ENCODE data around the gene LTBP3.

LTBP3 gene

DNA sequence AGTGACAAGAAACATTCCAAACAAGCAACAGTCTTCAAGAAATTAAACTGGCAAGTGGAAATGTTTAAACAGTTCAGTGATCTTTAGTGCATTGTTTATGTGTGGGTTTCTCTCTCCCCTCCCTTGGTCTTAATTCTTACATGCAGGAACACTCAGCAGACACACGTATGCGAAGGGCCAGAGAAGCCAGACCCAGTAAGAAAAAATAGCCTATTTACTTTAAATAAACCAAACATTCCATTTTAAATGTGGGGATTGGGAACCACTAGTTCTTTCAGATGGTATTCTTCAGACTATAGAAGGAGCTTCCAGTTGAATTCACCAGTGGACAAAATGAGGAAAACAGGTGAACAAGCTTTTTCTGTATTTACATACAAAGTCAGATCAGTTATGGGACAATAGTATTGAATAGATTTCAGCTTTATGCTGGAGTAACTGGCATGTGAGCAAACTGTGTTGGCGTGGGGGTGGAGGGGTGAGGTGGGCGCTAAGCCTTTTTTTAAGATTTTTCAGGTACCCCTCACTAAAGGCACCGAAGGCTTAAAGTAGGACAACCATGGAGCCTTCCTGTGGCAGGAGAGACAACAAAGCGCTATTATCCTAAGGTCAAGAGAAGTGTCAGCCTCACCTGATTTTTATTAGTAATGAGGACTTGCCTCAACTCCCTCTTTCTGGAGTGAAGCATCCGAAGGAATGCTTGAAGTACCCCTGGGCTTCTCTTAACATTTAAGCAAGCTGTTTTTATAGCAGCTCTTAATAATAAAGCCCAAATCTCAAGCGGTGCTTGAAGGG is 53.3 kb downstream of the LTBP3 start:
- Mint-ChIP-seq H3K36me3 (ENCODE audit: low read depth) (peaks cover 26% of the 10 kb centered on the region), H3K27ac (peak overlapping the region; percentile 64 to 95 (median 74)), H3K4me3 (no peak overlapping the region), H3K27me3 (ENCODE audit: low read depth) (no peaks in the 10 kb centered on the region), H3K4me1 (peaks cover 34% of the 10 kb centered on the region), H3K9me3 (peaks cover 2% of the 10 kb centered on the region)
- TF ChIP-seq, protein P1, sequence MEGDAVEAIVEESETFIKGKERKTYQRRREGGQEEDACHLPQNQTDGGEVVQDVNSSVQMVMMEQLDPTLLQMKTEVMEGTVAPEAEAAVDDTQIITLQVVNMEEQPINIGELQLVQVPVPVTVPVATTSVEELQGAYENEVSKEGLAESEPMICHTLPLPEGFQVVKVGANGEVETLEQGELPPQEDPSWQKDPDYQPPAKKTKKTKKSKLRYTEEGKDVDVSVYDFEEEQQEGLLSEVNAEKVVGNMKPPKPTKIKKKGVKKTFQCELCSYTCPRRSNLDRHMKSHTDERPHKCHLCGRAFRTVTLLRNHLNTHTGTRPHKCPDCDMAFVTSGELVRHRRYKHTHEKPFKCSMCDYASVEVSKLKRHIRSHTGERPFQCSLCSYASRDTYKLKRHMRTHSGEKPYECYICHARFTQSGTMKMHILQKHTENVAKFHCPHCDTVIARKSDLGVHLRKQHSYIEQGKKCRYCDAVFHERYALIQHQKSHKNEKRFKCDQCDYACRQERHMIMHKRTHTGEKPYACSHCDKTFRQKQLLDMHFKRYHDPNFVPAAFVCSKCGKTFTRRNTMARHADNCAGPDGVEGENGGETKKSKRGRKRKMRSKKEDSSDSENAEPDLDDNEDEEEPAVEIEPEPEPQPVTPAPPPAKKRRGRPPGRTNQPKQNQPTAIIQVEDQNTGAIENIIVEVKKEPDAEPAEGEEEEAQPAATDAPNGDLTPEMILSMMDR (IDR thresholded peaks at IDR 0.05; ENCODE audit: unreplicated experiment in 3 of 3), result no peak

DNA sequence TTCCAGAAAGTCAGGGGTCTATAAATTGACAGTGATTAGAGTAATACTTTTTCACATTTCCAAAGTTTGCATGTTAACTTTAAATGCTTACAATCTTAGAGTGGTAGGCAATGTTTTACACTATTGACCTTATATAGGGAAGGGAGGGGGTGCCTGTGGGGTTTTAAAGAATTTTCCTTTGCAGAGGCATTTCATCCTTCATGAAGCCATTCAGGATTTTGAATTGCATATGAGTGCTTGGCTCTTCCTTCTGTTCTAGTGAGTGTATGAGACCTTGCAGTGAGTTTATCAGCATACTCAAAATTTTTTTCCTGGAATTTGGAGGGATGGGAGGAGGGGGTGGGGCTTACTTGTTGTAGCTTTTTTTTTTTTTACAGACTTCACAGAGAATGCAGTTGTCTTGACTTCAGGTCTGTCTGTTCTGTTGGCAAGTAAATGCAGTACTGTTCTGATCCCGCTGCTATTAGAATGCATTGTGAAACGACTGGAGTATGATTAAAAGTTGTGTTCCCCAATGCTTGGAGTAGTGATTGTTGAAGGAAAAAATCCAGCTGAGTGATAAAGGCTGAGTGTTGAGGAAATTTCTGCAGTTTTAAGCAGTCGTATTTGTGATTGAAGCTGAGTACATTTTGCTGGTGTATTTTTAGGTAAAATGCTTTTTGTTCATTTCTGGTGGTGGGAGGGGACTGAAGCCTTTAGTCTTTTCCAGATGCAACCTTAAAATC is 54.0 kb downstream of the LTBP3 start:
- TF ChIP-seq, protein P1 (IDR thresholded peaks at IDR 0.05; ENCODE audit: unreplicated experiment in 3 of 3), result no peak
- Mint-ChIP-seq H3K36me3 (ENCODE audit: low read depth) (peaks cover 26% of the 10 kb centered on the region), H3K27me3 (ENCODE audit: low read depth) (no peaks in the 10 kb centered on the region), H3K9me3 (peaks cover 2% of the 10 kb centered on the region), H3K27ac (peak overlapping the region; percentile 64 to 88 (median 74)), H3K4me3 (no peak overlapping the region), H3K4me1 (peaks cover 34% of the 10 kb centered on the region)

DNA sequence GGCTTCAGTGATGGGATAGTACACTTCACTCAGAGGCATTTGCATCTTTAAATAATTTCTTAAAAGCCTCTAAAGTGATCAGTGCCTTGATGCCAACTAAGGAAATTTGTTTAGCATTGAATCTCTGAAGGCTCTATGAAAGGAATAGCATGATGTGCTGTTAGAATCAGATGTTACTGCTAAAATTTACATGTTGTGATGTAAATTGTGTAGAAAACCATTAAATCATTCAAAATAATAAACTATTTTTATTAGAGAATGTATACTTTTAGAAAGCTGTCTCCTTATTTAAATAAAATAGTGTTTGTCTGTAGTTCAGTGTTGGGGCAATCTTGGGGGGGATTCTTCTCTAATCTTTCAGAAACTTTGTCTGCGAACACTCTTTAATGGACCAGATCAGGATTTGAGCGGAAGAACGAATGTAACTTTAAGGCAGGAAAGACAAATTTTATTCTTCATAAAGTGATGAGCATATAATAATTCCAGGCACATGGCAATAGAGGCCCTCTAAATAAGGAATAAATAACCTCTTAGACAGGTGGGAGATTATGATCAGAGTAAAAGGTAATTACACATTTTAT is 54.7 kb downstream of the LTBP3 start:
- peaks cover 34% of the 10 kb centered on the region for H3K4me1 Mint-ChIP-seq
- peak overlapping the region; percentile 15 to 88 (median 74) for H3K27ac Mint-ChIP-seq
- peaks cover 2% of the 10 kb centered on the region for H3K9me3 Mint-ChIP-seq
- H3K36me3 Mint-ChIP-seq (ENCODE audit: low read depth), result peaks cover 26% of the 10 kb centered on the region
- H3K4me3 Mint-ChIP-seq, result no peak overlapping the region
- H3K27me3 Mint-ChIP-seq (ENCODE audit: low read depth), result no peaks in the 10 kb centered on the region
- TF ChIP-seq, protein P1 (IDR thresholded peaks at IDR 0.05; ENCODE audit: unreplicated experiment in 3 of 3), result no peak

DNA sequence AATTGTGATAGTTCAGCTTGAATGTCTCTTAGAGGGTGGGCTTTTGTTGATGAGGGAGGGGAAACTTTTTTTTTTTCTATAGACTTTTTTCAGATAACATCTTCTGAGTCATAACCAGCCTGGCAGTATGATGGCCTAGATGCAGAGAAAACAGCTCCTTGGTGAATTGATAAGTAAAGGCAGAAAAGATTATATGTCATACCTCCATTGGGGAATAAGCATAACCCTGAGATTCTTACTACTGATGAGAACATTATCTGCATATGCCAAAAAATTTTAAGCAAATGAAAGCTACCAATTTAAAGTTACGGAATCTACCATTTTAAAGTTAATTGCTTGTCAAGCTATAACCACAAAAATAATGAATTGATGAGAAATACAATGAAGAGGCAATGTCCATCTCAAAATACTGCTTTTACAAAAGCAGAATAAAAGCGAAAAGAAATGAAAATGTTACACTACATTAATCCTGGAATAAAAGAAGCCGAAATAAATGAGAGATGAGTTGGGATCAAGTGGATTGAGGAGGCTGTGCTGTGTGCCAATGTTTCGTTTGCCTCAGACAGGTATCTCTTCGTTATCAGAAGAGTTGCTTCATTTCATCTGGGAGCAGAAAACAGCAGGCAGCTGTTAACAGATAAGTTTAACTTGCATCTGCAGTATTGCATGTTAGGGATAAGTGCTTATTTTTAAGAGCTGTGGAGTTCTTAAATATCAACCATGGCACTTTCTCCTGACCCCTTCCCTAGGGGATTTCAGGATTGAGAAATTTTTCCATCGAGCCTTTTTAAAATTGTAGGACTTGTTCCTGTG is 55.4 kb downstream of the LTBP3 start:
- H3K36me3 Mint-ChIP-seq (ENCODE audit: low read depth), result peaks cover 25% of the 10 kb centered on the region
- H3K27ac Mint-ChIP-seq, result no peak overlapping the region
- peaks cover 29% of the 10 kb centered on the region for H3K4me1 Mint-ChIP-seq
- TF ChIP-seq, protein P1 (IDR thresholded peaks at IDR 0.05; ENCODE audit: unreplicated experiment in 3 of 3), result no peak
- H3K27me3 Mint-ChIP-seq (ENCODE audit: low read depth), result no peaks in the 10 kb centered on the region
- H3K4me3 Mint-ChIP-seq, result no peak overlapping the region
- peaks cover 2% of the 10 kb centered on the region for H3K9me3 Mint-ChIP-seq

DNA sequence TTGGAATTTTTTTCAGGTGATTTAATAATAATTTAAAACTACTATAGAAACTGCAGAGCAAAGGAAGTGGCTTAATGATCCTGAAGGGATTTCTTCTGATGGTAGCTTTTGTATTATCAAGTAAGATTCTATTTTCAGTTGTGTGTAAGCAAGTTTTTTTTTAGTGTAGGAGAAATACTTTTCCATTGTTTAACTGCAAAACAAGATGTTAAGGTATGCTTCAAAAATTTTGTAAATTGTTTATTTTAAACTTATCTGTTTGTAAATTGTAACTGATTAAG is 55.9 kb downstream of the LTBP3 start:
- Mint-ChIP-seq H3K36me3 (ENCODE audit: low read depth) (peaks cover 20% of the 10 kb centered on the region), H3K4me1 (peaks cover 25% of the 10 kb centered on the region), H3K4me3 (no peak overlapping the region), H3K27me3 (ENCODE audit: low read depth) (no peaks in the 10 kb centered on the region), H3K9me3 (peaks cover 2% of the 10 kb centered on the region), H3K27ac (no peak overlapping the region)
- TF ChIP-seq, protein P1 (IDR thresholded peaks at IDR 0.05; ENCODE audit: unreplicated experiment in 3 of 3), result no peak

Data from nephron (organoid).